Measurements from ENCODE around the gene SLC19A1.
"Not testable (repeated sequence)": the region's sequence is repeated elsewhere in the genome, so short reads cannot be mapped to it uniquely, and the experiment has no call there.

GRCh38 chr21:45531114-45531392 lies 11.2 kb downstream of the SLC19A1 start:
- TF ChIP-seq, protein P1, sequence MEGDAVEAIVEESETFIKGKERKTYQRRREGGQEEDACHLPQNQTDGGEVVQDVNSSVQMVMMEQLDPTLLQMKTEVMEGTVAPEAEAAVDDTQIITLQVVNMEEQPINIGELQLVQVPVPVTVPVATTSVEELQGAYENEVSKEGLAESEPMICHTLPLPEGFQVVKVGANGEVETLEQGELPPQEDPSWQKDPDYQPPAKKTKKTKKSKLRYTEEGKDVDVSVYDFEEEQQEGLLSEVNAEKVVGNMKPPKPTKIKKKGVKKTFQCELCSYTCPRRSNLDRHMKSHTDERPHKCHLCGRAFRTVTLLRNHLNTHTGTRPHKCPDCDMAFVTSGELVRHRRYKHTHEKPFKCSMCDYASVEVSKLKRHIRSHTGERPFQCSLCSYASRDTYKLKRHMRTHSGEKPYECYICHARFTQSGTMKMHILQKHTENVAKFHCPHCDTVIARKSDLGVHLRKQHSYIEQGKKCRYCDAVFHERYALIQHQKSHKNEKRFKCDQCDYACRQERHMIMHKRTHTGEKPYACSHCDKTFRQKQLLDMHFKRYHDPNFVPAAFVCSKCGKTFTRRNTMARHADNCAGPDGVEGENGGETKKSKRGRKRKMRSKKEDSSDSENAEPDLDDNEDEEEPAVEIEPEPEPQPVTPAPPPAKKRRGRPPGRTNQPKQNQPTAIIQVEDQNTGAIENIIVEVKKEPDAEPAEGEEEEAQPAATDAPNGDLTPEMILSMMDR (IDR thresholded peaks at IDR 0.05), result not testable (repeated sequence)
- not testable (repeated sequence) for TF ChIP-seq POLR2AphosphoS5, POLR2A (IDR thresholded peaks at IDR 0.05)
